Effector CD4-positive, alpha-beta T cell (primary cell): ENCODE results near the gene FAM20B.
"Not testable (repeated sequence)": the region's sequence is repeated elsewhere in the genome, so short reads cannot be mapped to it uniquely, and the experiment has no call there.

Experiments
- DNase-seq: peaks from one replicate; pipeline ENCODE4 v3.0.0-alpha.2; 2020

FAM20B gene

DNA sequence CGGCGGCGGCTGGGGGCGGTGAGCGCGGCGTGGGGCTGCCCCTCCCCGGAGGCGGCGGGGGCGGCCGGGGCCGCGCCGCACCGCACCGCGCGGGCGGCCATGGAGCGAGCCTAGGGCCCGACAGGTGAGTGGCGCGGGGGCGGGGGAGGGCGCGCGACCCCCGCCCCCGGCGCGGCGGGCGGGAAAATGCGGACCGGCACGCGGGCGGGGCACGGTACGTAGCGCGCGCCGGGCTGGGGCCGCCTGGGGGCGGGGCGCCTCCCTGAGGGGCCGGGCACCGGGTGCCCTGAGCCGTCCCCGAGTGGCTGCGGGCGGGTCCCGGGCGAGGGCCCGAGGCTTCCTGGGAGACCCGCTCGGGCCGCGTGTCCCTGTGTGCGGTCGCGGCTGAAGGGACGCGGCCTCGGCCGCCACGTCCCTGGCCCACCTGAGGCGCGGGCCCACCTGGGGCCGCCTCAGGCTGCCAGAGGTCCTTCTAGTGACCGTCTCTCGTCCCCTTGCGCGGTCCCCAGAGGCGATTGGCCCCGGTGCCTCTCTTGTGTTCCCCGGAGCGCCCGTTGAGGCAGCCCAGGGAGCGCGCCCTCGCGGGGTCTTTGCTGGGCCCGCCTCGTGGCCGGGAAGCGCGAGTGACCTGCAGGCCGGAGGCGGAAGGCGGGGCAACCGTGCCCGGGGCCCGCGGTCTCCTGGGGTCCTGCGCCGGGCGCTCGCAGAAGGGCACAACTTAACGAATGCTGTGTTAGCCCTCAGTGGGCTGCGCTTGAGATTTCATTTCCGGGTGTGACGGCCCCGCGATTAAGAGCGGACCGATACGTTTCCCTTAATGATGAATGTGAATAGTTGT is 500 bp downstream of the FAM20B start:
- DNase-seq = peak; percentile 61

DNA sequence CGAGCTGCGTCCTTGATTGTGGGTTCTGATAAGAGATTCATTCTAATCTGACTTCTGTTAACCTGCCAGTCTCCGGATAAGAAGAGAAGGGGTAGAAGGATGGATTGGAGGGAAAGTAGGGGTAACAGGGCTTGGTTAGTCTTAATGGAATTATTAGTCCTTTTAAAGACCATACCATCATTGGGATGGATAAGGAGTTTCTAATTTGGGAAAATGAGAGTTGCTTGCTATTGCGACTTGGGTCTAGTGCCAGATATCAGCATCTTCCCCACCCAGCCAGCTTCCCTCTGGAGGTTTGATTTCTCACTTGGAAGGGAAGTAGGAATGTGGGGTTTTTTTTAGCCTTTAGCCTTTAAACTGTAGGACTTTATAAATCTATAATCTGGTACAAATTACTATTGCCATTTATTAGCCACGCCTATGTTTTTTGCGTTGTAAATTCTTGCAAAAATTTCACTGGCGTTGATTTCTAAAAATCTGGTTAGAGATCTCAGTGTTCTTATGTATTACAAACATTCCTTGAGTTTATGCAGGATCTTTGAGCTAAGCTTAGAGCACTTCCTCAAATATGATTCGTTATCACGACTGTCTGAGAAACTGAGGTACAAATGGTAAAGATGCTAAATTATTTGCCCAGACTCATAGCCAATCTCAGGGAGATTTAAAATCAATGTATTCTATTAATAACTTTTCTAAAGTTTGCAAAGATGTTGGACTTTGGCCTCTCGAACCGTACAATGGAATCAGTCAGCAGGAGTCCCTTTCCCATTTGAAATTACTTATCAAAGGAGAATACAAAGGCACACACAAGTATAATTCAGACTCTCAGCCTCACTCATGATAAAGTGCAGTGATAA is 1.3 kb downstream of the FAM20B start:
- DNase-seq = no peak

DNA sequence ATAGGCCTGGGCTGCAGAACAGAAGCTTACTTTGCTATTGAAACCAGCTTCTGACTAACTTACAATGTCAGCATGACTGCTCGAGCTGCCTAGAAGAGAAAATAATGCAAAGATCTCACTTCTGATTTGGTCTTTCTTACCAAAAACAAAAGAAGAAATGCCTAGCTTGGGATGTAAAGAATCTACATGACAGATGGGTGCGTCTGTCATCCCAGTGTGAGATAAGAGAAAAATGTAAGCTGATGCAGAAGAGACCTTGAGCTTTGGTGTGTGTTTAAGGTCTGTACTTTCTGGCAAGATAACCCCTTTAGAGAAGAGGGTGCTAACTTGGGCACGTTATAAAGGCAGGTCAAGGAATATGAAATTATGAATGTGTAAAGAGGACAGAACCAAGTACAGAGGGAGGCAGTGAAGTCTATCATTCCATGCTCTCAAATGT is 3.6 kb downstream of the FAM20B start:
- no peak for DNase-seq

DNA sequence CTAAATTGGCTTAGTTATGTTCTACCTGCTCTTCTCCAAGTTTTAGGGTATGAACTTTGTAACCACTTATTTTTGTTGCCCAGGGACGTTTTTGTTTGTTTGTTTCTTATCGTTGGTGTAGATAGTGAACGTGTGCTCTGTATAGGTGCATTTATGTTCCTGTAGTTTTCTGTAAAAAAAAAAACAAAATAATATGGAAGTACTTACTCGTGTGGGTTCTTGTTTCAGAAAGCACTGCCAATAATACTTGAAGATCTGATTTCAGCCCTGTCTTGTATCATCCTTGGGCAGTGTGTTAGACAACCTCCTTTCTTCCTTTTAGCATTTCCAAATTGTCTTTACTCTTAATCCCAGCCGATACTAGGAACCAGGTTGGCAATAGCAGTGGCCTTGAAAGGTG is 4.4 kb downstream of the FAM20B start:
- no peak for DNase-seq

DNA sequence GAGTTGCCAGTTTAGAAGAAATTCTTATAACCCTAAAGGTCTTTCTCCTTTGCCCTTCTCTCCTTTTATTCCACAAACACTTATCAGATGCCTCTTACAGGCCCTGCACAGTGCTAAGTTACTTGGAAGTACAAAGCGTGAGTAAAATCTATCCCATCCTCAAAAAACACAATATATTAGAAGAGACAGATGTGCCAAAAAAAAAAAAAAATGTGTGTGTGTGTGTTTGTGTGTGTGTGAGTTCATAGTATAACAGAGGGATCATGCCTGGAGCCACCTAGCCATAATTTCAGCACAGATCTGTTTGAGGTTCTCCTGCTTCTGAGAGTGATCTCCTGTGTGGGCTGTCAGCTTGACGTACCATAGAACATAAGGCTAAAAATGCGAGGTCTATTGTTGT is 5.0 kb downstream of the FAM20B start:
- DNase-seq = no peak

DNA sequence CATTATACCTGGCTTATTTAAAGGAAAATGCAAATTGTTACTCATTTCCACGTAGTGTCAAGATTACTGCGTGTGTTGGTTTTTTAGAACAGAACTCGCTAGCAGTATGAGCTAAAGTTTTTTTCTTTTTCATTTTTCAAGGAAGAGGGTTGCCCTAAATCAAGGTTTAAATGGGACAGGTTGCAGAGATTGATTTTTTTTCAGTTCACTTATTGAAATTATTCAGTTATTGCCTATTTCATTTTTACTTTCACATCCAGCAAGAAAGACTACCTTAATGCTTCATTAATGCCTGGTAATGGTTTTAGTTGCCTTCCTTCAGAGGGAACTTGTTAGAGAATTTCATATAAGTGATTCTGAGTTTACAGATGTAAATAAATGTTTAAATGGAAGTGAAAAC is 5.6 kb downstream of the FAM20B start:
- no peak for DNase-seq

DNA sequence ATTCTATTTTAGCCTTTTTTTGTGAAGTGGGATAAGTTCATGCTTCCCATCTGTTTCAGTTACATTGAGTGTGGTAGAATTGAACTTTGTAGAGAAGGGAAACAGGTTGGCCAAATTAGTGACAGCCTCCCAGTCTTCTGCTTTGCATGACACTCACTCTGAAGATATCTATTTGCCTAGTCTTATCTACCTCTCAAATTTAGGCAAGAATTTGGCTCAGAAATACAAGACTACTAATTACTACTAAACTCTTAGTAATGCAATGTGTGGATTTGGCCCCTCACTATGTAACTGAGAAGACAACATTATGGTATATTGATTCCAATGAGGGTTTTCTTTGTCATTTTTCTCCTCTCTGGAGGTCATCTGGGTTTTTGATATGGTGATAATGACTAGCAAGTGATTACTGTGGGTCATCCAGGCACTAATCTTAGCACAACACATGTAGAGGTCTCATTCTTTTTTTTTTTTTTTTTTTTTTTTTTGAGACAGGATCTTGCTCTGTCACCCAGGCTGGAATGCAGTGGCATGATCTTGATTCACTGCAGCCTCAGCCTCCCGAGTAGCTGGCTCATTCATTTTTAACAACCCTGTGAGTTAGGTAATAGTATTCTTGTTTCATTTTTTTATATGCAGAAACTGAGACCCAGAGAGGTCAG is 6.3 kb downstream of the FAM20B start:
- DNase-seq = no peak

DNA sequence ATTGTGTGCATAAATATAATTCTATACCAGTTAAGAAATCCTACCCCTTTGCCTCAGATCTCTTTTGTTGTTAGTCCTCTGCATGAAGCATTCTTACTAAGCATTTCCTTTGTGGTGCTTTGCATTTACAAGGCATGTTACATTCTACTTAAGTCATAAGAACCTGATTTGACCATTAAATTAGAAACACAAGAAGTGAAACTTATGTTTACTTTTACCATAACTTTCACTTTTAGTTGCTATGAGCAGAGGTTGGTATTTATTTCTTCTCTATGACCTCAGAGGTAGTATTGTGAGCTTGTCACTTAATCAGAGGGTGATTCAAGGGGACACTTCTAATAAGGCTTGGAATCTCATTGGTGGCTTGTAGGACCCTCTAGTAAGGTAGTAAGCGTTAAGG is 9.0 kb downstream of the FAM20B start:
- no peak for DNase-seq

DNA sequence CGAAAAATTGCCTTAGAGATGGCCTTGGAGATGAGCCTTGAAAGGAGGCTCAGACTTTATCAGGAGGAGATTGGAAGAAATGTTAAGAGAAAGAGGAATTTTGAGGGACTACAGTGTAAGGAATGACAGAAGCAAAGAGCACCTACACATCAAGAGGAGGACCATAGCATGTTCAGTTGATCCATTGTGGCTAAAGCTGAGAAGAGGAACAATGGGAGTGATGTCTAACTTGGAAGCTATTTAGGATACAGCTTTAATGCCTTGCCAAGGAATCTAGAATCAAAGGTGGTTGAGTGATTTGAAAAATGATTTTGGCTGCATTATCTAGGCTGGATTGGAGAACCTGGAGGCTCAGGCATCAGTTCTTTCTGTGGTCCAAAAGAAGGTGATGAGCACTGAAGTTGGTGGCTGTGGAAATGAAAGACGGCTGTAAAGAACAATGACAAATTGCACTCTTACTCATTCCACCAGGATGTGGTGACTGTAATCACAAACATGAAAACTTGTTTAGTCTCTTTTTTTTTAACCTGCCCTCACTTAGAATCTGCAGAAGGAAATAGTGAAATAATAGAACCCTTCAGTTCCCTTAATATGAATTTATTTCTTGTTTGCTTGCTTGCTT is 11.3 kb downstream of the FAM20B start:
- DNase-seq = no peak

DNA sequence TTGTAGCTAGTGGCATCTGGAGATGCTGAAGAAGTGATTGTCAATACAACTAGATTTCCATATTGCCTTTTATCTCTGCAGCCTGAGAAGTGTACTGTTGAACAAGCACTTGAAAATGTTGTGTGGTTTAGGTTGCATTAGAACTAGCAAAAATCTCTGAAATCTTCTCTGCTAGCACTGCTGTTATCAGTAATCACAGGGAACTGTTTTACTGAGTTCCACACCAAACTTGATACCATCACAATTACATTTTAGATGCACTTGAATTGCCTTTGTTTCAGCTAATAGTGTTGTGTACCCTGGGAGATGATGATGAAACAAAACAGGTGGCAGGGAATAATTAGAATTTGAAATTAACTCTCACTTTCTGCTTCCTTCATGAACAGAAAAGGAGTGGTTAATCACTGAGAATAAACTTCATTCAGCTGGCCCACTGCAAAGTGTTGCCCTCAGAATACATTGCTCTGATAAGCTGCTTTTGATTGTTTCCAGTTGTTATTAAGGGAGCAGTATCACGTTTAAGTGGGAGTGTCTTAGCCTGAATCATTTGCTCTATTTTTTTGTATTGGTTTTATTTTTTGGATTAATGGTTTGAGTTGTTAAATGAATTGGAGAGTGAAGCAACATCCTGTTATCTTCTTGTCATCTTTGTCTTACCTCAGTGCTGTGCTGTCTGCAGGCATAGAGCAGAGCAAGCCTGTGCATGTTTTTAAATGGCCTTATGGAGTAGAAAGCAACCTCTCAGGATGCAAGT is 13.0 kb downstream of the FAM20B start:
- no peak for DNase-seq

DNA sequence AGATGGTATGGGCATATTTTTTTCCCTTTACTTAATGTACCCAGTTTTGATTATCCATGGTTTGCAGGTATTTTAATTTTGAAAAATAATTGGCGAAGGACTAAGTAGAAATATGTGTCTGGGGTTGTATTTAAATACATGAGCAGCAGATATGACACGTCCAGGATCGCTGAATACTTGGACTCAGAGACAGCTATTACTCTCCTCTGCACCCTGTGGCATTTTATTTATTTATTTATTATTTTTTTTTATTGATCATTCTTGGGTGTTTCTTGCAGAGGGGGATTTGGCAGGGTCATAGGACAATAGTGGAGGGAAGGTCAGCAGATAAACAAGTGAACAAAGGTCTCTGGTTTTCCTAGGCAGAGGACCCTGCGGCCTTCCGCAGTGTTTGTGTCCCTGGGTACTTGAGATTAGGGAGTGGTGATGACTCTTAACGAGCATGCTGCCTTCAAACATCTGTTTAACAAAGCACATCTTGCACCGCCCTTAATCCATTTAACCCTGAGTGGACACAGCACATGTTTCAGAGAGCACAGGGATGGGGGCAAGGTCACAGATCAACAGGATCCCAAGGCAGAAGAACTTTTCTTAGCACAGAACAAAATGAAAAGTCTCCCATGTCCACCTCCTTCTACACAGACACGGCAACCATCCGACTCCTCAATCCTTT is 13.9 kb downstream of the FAM20B start:
- DNase-seq = not testable (repeated sequence)

DNA sequence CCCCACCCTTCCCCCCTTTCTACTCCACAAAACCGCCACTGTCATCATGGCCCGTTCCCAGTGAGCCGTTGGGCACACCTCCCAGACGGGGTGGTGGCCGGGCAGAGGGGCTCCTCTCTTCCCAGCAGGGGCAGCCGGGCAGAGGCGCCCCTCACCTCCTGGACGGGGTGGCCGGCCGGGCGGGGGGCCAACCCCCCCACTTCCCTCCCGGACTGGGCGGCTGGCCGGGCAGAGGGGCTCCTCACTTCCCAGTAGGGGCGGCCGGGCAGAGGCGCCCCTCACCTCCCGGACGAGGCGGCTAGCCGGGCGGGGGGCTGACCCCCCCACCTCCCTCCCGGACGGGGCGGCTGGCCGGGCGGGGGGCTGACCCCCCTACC is 14.5 kb downstream of the FAM20B start:
- DNase-seq = not testable (repeated sequence)

DNA sequence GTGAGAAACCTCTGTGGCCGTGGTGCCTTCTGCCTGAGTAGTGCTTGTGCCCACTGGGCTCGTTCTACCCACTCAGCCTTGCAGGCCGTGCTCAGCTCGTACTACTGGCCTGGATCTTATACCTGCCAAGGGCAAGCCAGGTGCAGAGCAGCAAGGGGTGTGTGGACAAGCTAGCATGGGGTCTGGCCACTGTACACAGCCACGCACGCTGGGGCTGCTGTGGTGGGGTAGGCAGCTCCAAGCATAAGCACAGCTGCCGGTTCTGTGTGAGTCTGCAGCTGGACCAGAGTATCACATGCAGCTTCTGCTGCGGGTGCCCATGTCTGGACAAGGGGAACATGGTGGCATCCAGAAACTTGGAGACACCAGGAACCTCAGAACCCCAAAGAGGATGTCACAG is 16.4 kb downstream of the FAM20B start:
- no peak for DNase-seq

DNA sequence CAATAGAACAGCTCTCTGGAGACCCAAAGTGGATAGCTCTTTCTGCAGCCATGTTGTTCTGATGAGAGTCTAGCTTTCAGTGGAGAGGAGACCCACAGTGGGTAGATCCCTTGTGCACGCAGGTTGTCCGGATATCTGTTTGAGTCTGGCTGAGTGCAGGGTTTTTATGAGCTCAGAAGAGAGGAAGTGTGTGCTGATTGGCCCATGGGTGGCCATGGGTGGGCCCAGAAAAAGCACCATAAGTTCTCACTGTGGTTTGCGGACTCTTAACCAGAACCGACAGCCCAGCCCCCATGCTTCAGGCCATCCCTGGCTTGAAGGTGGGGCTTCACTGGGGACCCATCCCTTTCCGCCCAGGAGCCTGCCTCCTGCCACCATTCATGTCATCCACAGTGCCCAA is 17.0 kb downstream of the FAM20B start:
- no peak for DNase-seq

DNA sequence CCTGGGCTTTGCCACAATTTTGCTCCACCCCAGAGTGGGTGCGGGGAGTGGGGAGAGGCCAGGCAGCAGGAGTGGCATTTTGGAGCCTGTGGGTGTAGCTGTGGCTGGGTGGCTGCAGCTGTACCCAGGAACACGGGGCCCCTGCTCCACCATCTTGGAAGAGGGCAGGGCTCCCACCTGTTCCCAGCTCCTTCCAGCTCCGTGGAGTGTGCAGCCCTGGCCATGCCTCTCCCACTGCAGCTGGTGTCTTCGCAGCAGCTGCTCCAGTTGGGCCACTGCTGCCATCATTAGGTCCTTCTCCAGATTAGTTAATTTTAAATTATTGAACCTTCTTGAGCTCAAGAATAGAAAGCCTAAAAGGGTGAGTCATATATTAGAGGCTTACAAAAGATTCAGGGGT is 17.6 kb downstream of the FAM20B start:
- DNase-seq = no peak

DNA sequence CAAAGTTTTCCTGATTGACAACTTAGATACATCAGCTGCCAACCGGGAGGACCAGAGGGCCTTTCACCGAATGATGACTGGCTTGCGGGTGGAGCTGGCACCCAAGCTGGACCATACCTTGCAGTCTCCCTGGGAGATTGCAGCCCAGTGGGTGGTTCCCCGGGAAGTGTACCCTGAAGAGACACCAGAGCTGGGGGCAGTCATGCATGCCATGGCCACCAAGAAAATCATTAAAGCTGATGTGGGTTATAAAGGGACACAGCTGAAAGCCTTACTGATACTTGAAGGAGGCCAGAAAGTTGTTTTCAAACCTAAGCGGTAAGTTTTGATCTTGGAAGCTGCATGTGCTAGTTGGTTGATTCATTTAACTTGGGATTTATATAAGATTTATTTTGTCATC is 18.2 kb downstream of the FAM20B start:
- DNase-seq = no peak

DNA sequence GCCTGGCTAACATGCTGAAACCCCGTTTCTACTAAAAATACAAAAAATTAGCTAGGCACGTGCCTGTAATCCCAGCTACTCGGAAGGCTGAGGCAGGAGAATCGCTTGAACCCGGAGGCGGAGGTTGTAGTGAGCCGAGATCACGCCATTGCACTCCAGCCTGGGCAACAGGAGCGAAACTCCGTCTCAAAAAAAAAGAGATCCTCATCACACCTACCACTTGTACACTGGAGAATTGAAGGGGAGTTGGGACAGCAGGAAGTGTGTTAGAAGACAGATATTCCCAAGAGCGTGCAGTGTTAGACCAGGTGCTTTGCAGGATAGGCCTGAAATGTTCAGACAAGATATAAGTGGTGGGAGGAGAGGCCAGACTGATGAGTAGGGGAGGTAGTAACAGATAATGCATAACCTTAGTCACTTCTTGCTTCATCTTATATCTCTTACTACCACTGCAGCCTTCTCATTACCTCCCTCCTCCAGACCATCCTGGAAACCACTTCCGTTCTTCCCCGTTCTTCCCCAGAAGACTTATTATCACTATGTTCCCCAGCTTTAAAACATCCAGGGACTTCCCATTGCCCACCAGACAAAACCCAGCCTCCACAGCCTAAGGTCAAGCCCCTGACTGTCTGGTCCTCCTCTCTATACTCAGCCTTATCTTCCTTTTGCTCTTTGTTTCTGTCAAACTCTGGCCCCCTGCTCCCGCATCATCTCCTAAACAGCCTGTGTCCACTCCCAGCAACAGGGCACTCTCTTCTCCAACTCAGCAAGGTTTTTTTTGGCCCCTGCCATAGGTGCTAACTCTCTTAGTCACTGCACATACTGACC is 21.3 kb downstream of the FAM20B start:
- no peak for DNase-seq

DNA sequence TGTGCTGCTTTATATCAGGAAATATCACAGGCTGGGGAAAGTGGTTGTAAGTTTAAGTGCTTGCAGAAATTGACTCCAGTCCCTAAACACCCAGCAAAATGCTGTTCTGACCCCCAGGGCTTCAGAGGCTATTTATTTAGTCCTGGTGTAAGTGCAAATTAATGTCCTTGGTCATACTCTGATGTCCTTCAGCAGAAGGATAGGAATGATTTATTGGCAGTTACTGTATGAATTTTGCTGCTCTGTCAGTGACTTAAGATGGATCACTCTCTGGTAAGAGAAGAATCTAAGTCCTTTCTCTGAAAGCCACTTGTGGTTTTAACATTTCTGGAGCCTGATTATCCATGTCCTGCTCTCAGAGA is 21.9 kb downstream of the FAM20B start:
- DNase-seq = no peak

DNA sequence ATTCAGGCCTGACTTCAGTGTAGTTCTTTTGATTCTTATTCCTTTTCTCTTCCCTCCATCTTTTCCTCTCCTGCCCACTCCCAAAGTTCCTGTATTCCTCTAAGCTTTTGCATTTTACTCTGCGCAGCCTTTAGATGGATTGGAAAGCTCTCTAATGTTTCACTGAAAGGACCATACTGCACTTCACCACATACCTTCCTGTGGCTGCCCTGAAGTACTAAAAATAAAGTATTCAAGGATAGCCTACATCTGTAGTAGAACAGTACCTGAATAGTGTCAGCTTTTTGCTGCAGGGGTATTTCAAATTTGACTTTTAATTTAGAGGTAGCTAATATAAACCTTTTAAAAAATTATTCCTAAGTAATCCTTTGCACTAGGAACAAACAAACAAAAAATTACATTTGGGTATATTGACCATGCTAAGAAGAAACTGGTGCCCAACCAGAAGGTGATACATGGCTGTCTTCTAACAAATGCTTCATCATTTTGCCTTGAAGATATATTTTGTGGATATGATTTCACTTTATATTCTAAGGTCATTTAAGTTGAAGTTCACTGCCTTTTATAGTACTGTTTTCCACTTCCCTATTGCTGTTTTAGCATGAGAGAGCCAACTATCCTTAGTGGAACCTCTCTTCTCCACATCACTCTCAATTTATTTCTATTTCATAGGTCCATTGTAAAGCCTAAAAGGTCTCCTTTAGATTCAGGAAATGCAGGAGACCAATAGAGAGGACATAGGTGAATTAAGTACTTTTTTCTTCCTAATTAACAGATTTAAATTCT is 22.8 kb downstream of the FAM20B start:
- no peak for DNase-seq

DNA sequence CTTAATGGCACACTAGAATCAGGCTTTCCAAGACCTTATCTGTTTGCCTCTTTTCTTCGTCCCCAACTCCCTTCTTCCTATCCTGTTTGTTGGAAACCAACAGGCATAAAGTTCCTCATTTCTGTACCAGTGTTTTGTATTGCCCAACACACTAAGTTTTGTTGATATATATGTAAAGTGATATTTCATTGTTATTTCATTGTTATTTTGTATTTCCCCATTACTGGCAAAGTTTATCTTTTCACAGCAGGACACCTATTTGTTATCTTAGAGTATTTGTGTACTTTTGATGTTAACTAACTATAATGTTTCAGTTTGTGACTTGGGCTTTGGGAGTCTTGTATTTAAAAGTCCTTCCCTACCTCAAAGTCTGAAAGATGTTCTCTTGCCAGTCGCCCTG is 27.1 kb downstream of the FAM20B start:
- no peak for DNase-seq
